K562 (cell line): ENCODE data around the gene QRFP.
A peak's percentile ranks its signal among the peaks of the same experiment; 100 is the strongest.

ENCODE experiments used
- EZH2 ChIP-seq: IDR thresholded peaks from 2 replicates; pipeline ENCODE4 v1.6.1; 2012; ENCODE audit warnings: low read depth, mild to moderate bottlenecking, inconsistent platforms, low read length, borderline replicate concordance
- FOXA1 ChIP-seq: fragments of 450-650 bp; IDR thresholded peaks from 2 replicates; pipeline ENCODE4 v1.6.1; 2016; ENCODE audit warnings: mild to moderate bottlenecking, borderline replicate concordance
- MAFF ChIP-seq: IDR thresholded peaks from 2 replicates; pipeline ENCODE4 v1.6.1; 2012; ENCODE audit warnings: low read length, improper control_type of control experiment
- POLR2AphosphoS5 ChIP-seq: IDR thresholded peaks from 2 replicates; pipeline ENCODE4 v1.6.1; 2011; ENCODE audit warnings: mild to moderate bottlenecking, low read depth, low read length, moderate library complexity; ENCODE audit not compliant: control insufficient read depth, insufficient read depth
- RAD21 ChIP-seq, 2 experiments: fragments of 250-450 bp in 1 of 2; fragments of 450-650 bp in 1 of 2; sonication (Bioruptor Pico) in 1 of 2; formaldehyde crosslinking in 1 of 2; IDR thresholded peaks in 1 of 2; conservative IDR thresholded peaks in 1 of 2; 2 replicates each; pipeline versions ENCODE4 v1.4.0 to v1.8.0; 2020 to 2022; ENCODE audit warnings: mild to moderate bottlenecking in 2 of 2, moderate library complexity in 1 of 2
- RFX5 ChIP-seq: IDR thresholded peaks from 2 replicates; pipeline ENCODE4 v1.6.1; 2011; ENCODE audit warnings: low read depth, mild to moderate bottlenecking, improper control_type of control experiment, low read length
- TEAD4 ChIP-seq, 2 experiments: sonication (generic) in 1 of 2; formaldehyde crosslinking in 1 of 2; IDR thresholded peaks; 2 replicates each; pipeline versions ENCODE4 v1.6.1 to v1.8.0; 2012 to 2022; ENCODE audit warnings: borderline replicate concordance in 1 of 2, inconsistent platforms in 1 of 2, low read length in 1 of 2, mild to moderate bottlenecking in 1 of 2, missing genetic modification reagents in 1 of 2
- ZSCAN32 ChIP-seq: fragments of 450-650 bp; formaldehyde crosslinking; IDR thresholded peaks from 2 replicates; pipeline ENCODE4 v1.4.0; 2020; ENCODE audit warnings: mild to moderate bottlenecking, moderate library complexity
- TF ChIP-seq, protein P1 (sequence below), 3 experiments: IDR thresholded peaks in 2 of 3; conservative IDR thresholded peaks in 1 of 3; 2 replicates each; pipeline ENCODE4 v1.5.1; 2011 to 2012; ENCODE audit warnings: low read length in 3 of 3, mild to moderate bottlenecking in 3 of 3, control low read depth in 2 of 3, improper control_type of control experiment in 1 of 3, inconsistent platforms in 1 of 3, low read depth in 1 of 3, mixed read lengths in 1 of 3, moderate library complexity in 1 of 3; ENCODE audit not compliant: insufficient read depth in 2 of 3
- TF ChIP-seq, protein P2 (sequence below): sonication (generic); formaldehyde crosslinking; IDR thresholded peaks from 2 replicates; pipeline ENCODE4 v1.8.1; 2023; ENCODE audit warnings: mild to moderate bottlenecking, missing genetic modification reagents

DNA sequence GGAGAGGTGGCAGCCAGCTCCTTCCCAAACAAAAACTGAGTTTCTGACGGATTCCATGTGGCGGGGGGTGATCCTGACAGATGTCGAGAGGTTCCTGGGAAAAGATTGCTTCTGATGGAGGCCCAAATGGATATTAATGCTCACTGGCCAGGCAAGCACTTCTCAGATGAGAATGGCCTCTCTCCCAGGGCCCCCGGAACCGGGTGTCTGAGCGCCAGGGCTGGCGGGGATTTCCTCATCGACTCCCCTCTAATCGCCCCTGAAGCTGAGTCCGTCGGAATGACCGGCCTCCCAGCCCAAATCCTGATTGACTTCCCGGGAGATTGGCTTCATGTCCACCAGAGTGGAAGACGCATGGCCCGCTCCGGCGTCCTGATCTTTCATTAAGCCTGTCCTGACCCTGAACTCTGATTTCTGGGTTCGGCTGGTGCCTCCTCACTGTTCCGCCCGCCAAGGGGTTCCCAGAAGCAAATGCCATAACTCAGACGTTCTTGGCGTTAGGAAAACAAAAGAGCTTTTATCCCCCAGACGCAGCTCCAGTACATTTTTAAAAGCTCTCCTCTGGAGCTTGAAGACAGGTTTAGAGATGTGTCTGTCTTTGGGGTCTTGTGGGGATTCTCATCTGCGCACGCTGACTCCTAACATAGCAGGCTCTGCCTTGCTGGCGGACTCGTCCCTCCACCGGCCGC lies 24.8 kb upstream of the QRFP start:
- TF ChIP-seq POLR2AphosphoS5, result no peak
- TF ChIP-seq, protein P1, sequence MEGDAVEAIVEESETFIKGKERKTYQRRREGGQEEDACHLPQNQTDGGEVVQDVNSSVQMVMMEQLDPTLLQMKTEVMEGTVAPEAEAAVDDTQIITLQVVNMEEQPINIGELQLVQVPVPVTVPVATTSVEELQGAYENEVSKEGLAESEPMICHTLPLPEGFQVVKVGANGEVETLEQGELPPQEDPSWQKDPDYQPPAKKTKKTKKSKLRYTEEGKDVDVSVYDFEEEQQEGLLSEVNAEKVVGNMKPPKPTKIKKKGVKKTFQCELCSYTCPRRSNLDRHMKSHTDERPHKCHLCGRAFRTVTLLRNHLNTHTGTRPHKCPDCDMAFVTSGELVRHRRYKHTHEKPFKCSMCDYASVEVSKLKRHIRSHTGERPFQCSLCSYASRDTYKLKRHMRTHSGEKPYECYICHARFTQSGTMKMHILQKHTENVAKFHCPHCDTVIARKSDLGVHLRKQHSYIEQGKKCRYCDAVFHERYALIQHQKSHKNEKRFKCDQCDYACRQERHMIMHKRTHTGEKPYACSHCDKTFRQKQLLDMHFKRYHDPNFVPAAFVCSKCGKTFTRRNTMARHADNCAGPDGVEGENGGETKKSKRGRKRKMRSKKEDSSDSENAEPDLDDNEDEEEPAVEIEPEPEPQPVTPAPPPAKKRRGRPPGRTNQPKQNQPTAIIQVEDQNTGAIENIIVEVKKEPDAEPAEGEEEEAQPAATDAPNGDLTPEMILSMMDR (IDR thresholded peaks at IDR 0.05 in 2 of 3, conservative IDR thresholded peaks at IDR 0.05 in 1 of 3; ENCODE audit: insufficient read depth in 2 of 3, low read depth in 1 of 3, low read length in 3 of 3), result 0 out of 6 replicates have a peak, but pooled peaks of 1 of the 3 experiments have one; percentile 0
- TF ChIP-seq ZSCAN32, result no peak
- no peak; the same call in 1 of the 2 replicates for TF ChIP-seq RFX5
- TF ChIP-seq MAFF, result no peak
- TF ChIP-seq, protein P2, sequence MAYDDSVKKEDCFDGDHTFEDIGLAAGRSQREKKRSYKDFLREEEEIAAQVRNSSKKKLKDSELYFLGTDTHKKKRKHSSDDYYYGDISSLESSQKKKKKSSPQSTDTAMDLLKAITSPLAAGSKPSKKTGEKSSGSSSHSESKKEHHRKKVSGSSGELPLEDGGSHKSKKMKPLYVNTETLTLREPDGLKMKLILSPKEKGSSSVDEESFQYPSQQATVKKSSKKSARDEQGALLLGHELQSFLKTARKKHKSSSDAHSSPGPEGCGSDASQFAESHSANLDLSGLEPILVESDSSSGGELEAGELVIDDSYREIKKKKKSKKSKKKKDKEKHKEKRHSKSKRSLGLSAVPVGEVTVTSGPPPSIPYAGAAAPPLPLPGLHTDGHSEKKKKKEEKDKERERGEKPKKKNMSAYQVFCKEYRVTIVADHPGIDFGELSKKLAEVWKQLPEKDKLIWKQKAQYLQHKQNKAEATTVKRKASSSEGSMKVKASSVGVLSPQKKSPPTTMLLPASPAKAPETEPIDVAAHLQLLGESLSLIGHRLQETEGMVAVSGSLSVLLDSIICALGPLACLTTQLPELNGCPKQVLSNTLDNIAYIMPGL (CRISPR knock-in tag), result no peak
- no peak for TF ChIP-seq RAD21 (CRISPR knock-in tag; conservative IDR thresholded peaks at IDR 0.05 in 1 of 2, IDR thresholded peaks at IDR 0.05 in 1 of 2)
- no peak for TF ChIP-seq TEAD4 (IDR thresholded peaks at IDR 0.05; ENCODE audit: low read length)
- TF ChIP-seq TEAD4 (CRISPR knock-in tag; IDR thresholded peaks at IDR 0.05; ENCODE audit: borderline replicate concordance), result no peak
- no peak for TF ChIP-seq EZH2
- TF ChIP-seq FOXA1, result no peak
